PFSK-1 (cell line): Measurements from ENCODE around the gene ABCC3.

Experiments
- FOXP2 ChIP-seq: optimal IDR thresholded peaks from 2 replicates; pipeline ENCODE3; 2011; ENCODE audit warnings: borderline replicate concordance, control low read depth, inconsistent platforms; ENCODE audit not compliant: insufficient read depth; ENCODE audit errors: extremely low read length, extremely low read depth
- POLR2AphosphoS5 ChIP-seq: IDR thresholded peaks from 2 replicates; pipeline ENCODE4 v1.6.1; 2012; ENCODE audit warnings: low read depth, mild to moderate bottlenecking, control low read depth, low read length, moderate library complexity
- REST ChIP-seq, 2 experiments: IDR thresholded peaks; 2 replicates each; pipeline versions ENCODE4 v1.6.1 to v1.8.0; 2011 to 2012; ENCODE audit warnings: low read depth in 2 of 2, low read length in 2 of 2, control low read depth in 1 of 2, inconsistent platforms in 1 of 2, mild to moderate bottlenecking in 1 of 2, moderate library complexity in 1 of 2; ENCODE audit not compliant: insufficient read depth in 1 of 2
- SIN3A ChIP-seq: IDR thresholded peaks from 2 replicates; pipeline ENCODE4 v1.6.1; 2012; ENCODE audit warnings: mild to moderate bottlenecking, low read length, moderate library complexity, borderline replicate concordance; ENCODE audit not compliant: insufficient read depth
- TAF1 ChIP-seq: IDR thresholded peaks from 2 replicates; pipeline ENCODE4 v1.6.1; 2012; ENCODE audit warnings: low read length, control low read depth, borderline replicate concordance; ENCODE audit not compliant: insufficient read depth

The ABCC3 gene

DNA sequence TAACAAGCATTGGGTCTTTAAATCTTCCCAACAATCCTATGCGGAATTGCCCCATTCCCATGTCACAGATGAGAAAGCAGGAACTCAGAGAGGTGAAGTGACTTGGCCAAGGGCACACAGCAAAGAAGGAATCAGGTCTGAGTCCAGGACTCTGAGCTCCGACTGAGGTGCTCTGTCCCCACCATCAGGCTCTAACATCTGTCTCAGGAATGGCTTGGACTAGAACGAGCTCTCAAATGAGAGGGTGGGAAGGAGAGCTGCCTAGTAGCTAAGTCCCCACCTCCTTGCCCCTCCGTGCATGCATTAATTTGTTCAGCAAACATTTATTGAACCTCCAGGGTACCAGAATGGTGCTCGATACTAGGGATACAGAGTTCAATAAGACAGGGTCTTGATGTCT is 26.7 kb downstream of the ABCC3 start:
- no peak for TF ChIP-seq FOXP2
- no peak for TF ChIP-seq SIN3A
- no peak for TF ChIP-seq TAF1
- TF ChIP-seq REST (IDR thresholded peaks at IDR 0.05; ENCODE audit: insufficient read depth in 1 of 2, low read depth in 2 of 2, low read length in 2 of 2) = no peak
- no peak for TF ChIP-seq POLR2AphosphoS5

GRCh38 chr17:50661795-50662391 is 27.2 kb downstream of the ABCC3 start:
- TF ChIP-seq FOXP2 (no peak), SIN3A (no peak), TAF1 (no peak)

DNA sequence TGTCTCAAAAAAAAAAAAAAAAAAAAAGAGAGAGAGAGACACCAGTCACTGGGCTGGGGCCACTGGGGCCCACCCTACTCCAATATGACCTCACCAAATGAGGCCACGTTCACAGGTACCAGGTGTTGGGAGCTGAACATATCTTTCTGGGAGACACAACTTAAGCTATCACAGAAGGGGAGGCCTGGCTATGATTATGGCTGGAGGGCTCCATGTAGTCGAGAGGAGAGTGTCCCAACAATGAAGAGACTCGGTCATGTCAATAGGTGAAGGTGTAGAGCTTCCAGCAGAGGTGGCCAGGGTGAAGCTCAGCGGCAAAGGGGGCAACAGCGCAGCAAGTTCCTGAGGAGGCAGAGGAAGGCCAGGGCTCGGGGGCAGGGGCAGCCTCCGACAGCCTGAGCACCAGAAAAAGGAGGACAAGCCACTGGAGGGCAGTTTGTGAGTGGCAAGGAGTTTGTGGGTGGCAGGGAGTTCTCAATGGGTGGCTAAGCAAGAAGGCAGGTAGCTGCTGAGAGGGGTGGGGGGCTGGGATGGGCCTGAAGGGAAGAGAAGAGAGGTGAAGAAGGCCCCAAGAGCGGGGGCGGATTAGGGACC is 28.0 kb downstream of the ABCC3 start:
- TF ChIP-seq REST (IDR thresholded peaks at IDR 0.05; ENCODE audit: insufficient read depth in 1 of 2, low read depth in 2 of 2, low read length in 2 of 2) = no peak
- no peak for TF ChIP-seq POLR2AphosphoS5
- no peak for TF ChIP-seq TAF1
- no peak for TF ChIP-seq SIN3A
- no peak for TF ChIP-seq FOXP2

DNA sequence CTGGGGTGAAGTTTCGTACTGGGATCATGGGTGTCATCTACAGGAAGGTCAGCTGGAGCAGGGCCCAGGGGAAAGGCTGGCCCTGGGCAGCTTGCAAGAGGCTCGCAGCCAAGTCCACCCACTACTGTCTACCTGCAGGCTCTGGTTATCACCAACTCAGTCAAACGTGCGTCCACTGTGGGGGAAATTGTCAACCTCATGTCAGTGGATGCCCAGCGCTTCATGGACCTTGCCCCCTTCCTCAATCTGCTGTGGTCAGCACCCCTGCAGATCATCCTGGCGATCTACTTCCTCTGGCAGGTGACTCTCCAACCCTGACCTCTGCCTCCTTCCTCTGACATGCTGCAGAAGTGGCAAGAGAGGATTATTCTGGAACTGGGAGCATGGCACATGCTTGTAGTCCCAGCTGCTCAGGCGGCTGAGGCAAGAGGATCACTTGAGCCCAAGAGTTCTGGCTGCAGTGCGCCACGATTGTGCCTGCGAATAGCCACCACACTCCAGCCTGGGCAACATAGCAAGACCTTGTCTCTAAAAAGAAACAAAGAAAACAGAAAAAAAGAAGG is 29.2 kb downstream of the ABCC3 start:
- TF ChIP-seq TAF1 = no peak
- TF ChIP-seq POLR2AphosphoS5 = no peak
- TF ChIP-seq REST (IDR thresholded peaks at IDR 0.05; ENCODE audit: insufficient read depth in 1 of 2, low read depth in 2 of 2, low read length in 2 of 2) = no peak
- no peak for TF ChIP-seq FOXP2
- TF ChIP-seq SIN3A = no peak

DNA sequence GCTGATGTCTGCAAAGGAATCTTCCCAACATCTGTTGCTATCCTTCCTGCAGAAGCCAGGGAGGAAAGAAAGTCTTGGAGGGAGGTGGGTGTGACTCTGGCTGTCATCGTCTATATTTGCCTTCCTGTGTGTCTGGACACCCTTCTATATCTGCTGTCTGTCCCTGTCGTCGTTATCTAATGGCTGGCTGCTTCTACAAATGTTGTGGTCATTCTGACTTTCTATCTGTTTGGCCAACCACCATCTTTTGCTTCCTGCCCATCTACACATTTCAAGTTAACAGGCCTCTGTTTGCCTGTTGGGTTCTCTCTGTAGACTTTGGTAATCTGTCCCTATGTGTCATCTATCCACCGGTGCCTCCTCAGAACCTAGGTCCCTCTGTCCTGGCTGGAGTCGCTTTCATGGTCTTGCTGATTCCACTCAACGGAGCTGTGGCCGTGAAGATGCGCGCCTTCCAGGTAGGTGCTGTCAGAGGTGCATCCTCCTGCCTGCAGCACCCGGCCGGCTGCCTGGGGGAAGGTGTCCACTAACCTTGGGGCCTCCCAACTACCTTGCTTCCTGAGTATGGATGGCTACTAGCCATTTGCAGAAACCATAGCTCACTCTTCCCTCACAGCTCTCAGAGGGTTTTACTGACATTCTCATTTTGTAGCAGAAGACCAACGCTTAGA is 30.2 kb downstream of the ABCC3 start:
- no peak for TF ChIP-seq SIN3A
- no peak for TF ChIP-seq FOXP2
- TF ChIP-seq REST (IDR thresholded peaks at IDR 0.05; ENCODE audit: insufficient read depth in 1 of 2, low read depth in 2 of 2, low read length in 2 of 2) = no peak
- no peak for TF ChIP-seq TAF1
- TF ChIP-seq POLR2AphosphoS5 = no peak
